OCI-LY1 (cell line): ENCODE results near the gene SNX7.

Source experiments
- H2AFZ ChIP-seq: fragments of 200-600 bp; sonication (generic), shearing (Covaris generic); 2 replicates; pipeline ENCODE4 v1.6.0; 2014; ENCODE audit warnings: antibody characterized with exemption, mild to moderate bottlenecking, low read length
- H3F3A ChIP-seq: fragments of 200-600 bp; sonication (generic), shearing (Covaris generic); 2 replicates; pipeline ENCODE4 v1.6.0; 2014; ENCODE audit warnings: mild to moderate bottlenecking, antibody characterized with exemption, low read length, moderate library complexity; ENCODE audit not compliant: insufficient read depth
- H3K27ac ChIP-seq: fragments of 200-600 bp; sonication (generic); 2 replicates; pipeline ENCODE4 v1.5.1; 2014; ENCODE audit warnings: low read length, mixed run types, mild to moderate bottlenecking, low read depth; ENCODE audit not compliant: poor library complexity, severe bottlenecking
- H3K27me3 ChIP-seq: fragments of 200-600 bp; sonication (generic); 2 replicates; pipeline ENCODE4 v1.6.0; 2014; ENCODE audit warnings: antibody characterized with exemption, mild to moderate bottlenecking, low read length, moderate library complexity; ENCODE audit not compliant: insufficient read depth
- H3K36me3 ChIP-seq: fragments of 200-600 bp; sonication (generic); 2 replicates; pipeline ENCODE4 v1.6.1; 2014; ENCODE audit warnings: mild to moderate bottlenecking, antibody characterized with exemption, low read length, moderate library complexity, mixed read lengths; ENCODE audit not compliant: insufficient read depth
- H3K4me1 ChIP-seq: fragments of 200-600 bp; sonication (generic); 2 replicates; pipeline ENCODE4 v1.5.1; 2014; ENCODE audit warnings: mild to moderate bottlenecking, low read length, moderate library complexity; ENCODE audit not compliant: insufficient read depth, severe bottlenecking
- H3K4me2 ChIP-seq: fragments of 200-600 bp; sonication (generic), shearing (Covaris generic); 2 replicates; pipeline ENCODE4 v1.6.1; 2014; ENCODE audit warnings: low read length
- H3K4me3 ChIP-seq: fragments of 200-600 bp; sonication (generic); 2 replicates; pipeline ENCODE4 v1.5.1; 2014; ENCODE audit warnings: low read length, low read depth, mild to moderate bottlenecking, mixed read lengths; ENCODE audit not compliant: poor library complexity, severe bottlenecking
- H3K79me2 ChIP-seq: fragments of 200-600 bp; shearing (Covaris generic); 2 replicates; pipeline ENCODE4 v1.6.1; 2016; ENCODE audit warnings: mixed run types, low read length, mixed read lengths; ENCODE audit not compliant: insufficient read depth
- H3K9ac ChIP-seq: fragments of 200-600 bp; sonication (generic), shearing (Covaris generic); 2 replicates; pipeline ENCODE4 v1.6.1; 2014; ENCODE audit warnings: mild to moderate bottlenecking, low read length, mixed read lengths
- H3K9me2 ChIP-seq: fragments of 200-600 bp; sonication (generic), shearing (Covaris generic); 2 replicates; pipeline ENCODE4 v1.6.1; 2014; ENCODE audit warnings: low read depth, mild to moderate bottlenecking, low read length, mixed read lengths
- H3K9me3 ChIP-seq: fragments of 200-600 bp; shearing (Covaris generic); 2 replicates; pipeline ENCODE4 v1.6.1; 2014; ENCODE audit warnings: low read length, mixed read lengths
- H4K20me1 ChIP-seq: fragments of 200-600 bp; sonication (generic), shearing (Covaris generic); 2 replicates; pipeline ENCODE4 v1.6.0; 2016; ENCODE audit warnings: mild to moderate bottlenecking, low read length; ENCODE audit not compliant: insufficient read depth
- CTCF ChIP-seq: fragments of 200-600 bp; sonication (generic), shearing (Covaris generic); IDR thresholded peaks from 2 replicates; pipeline ENCODE4 v1.5.1; 2017; ENCODE audit warnings: mild to moderate bottlenecking, antibody characterized with exemption, low read length, moderate library complexity, mixed read lengths
- EZH2 ChIP-seq: fragments of 200-600 bp; sonication (generic), shearing (Covaris generic); IDR thresholded peaks from 2 replicates; pipeline ENCODE4 v1.8.0; 2017; ENCODE audit warnings: borderline replicate concordance, mixed run types, mild to moderate bottlenecking, antibody characterized with exemption, low read length, moderate library complexity, mixed read lengths

Gene SNX7

DNA sequence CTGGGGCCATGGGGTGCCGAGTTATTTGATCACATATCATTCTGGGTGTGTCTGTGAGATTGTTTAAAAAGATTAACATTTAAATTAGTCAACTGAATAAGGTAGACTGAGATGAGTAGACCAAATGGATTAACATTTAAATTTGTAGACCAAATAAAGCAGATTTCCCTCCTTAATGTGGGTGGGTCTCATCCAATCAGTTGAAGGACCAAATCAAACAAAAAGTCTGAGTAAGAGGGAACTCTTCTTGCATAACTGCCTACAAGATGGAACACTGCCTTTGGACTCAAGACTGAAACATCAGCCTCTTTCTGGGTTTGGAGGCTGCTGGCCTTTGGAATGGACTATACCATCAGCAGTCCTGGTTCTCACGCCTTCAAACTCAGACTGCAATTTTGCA lies 17.0 kb upstream of the SNX7 start:
- Histone ChIP-seq H3K27me3 (no peaks in the 10 kb centered on the region), H3K9me2 (no peaks in the 10 kb centered on the region), H3K9me3 (no peaks in the 10 kb centered on the region), H3F3A (no peaks in the 10 kb centered on the region), H3K36me3 (no peaks in the 10 kb centered on the region), H4K20me1 (no peaks in the 10 kb centered on the region), H3K4me1 (no peaks in the 10 kb centered on the region), H3K4me3 (no peak overlapping the region), H2AFZ (no peak overlapping the region), H3K9ac (no peak overlapping the region), H3K27ac (no peak overlapping the region), H3K4me2 (no peak overlapping the region), H3K79me2 (no peaks in the 10 kb centered on the region)
- TF ChIP-seq CTCF = no peak
- TF ChIP-seq EZH2 = no peak

GRCh38 chr1:98651116-98651632 lies 10.3 kb upstream of the SNX7 start:
- Histone ChIP-seq H3K9me3 (no peaks in the 10 kb centered on the region), H3K4me1 (no peaks in the 10 kb centered on the region), H3K27me3 (no peaks in the 10 kb centered on the region), H3K36me3 (no peaks in the 10 kb centered on the region), H3K79me2 (no peaks in the 10 kb centered on the region), H3K9me2 (no peaks in the 10 kb centered on the region), H3F3A (no peaks in the 10 kb centered on the region), H3K9ac (no peak overlapping the region), H3K4me2 (no peak overlapping the region), H3K4me3 (no peak overlapping the region), H3K27ac (no peak overlapping the region), H4K20me1 (no peaks in the 10 kb centered on the region), H2AFZ (no peak overlapping the region)
- no peak for TF ChIP-seq CTCF
- no peak for TF ChIP-seq EZH2

GRCh38 chr1:98653123-98653522 lies 8.4 kb upstream of the SNX7 start:
- Histone ChIP-seq H3K4me1 (no peaks in the 10 kb centered on the region), H3F3A (no peaks in the 10 kb centered on the region), H3K4me3 (no peak overlapping the region), H3K4me2 (no peak overlapping the region), H3K9me2 (no peaks in the 10 kb centered on the region), H3K9me3 (no peaks in the 10 kb centered on the region), H4K20me1 (no peaks in the 10 kb centered on the region), H2AFZ (no peak overlapping the region), H3K79me2 (no peaks in the 10 kb centered on the region), H3K27me3 (no peaks in the 10 kb centered on the region), H3K36me3 (no peaks in the 10 kb centered on the region), H3K27ac (no peak overlapping the region), H3K9ac (no peak overlapping the region)
- TF ChIP-seq EZH2 (no peak), CTCF (no peak)
